IMR-90 (cell line): ENCODE results near the gene TRIM2.

Experiments
- POLR2A ChIP-seq: IDR thresholded peaks from 2 replicates; pipeline ENCODE4 v1.6.1; 2012; ENCODE audit warnings: mild to moderate bottlenecking, low read depth, low read length
- TF ChIP-seq, protein P1 (sequence below): conservative IDR thresholded peaks from 2 replicates; pipeline ENCODE4 v1.5.1; 2012; ENCODE audit warnings: mild to moderate bottlenecking, low read depth, low read length, improper control_type of control experiment

GRCh38 chr4:153212736-153213135 is 8.5 kb downstream of the TRIM2 start:
- TF ChIP-seq, protein P1, sequence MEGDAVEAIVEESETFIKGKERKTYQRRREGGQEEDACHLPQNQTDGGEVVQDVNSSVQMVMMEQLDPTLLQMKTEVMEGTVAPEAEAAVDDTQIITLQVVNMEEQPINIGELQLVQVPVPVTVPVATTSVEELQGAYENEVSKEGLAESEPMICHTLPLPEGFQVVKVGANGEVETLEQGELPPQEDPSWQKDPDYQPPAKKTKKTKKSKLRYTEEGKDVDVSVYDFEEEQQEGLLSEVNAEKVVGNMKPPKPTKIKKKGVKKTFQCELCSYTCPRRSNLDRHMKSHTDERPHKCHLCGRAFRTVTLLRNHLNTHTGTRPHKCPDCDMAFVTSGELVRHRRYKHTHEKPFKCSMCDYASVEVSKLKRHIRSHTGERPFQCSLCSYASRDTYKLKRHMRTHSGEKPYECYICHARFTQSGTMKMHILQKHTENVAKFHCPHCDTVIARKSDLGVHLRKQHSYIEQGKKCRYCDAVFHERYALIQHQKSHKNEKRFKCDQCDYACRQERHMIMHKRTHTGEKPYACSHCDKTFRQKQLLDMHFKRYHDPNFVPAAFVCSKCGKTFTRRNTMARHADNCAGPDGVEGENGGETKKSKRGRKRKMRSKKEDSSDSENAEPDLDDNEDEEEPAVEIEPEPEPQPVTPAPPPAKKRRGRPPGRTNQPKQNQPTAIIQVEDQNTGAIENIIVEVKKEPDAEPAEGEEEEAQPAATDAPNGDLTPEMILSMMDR, result no peak
- TF ChIP-seq POLR2A, result no peak
